HepG2 (cell line): ENCODE data around the gene STX10. TPM values are rescaled to one million over a fixed set of nuclear protein-coding genes. Genes with fewer than 3 reads are reported as not detected.

Source experiments
- GTF2F1 ChIP-seq: fragments of 150-350 bp; IDR thresholded peaks from 2 replicates; pipeline ENCODE4 v1.6.1; 2014; ENCODE audit warnings: low read length
- HNRNPL ChIP-seq: fragments of 200-400 bp; formaldehyde crosslinking; IDR thresholded peaks from 2 replicates; pipeline ENCODE4 v1.6.1; 2017; ENCODE audit warnings: mild to moderate bottlenecking, low read depth, low read length
- MAFG ChIP-seq: sonication (generic); formaldehyde crosslinking; IDR thresholded peaks from 2 replicates; pipeline ENCODE4 v1.5.1; 2020; ENCODE audit warnings: mild to moderate bottlenecking, missing genetic modification reagents
- MAZ ChIP-seq, 2 experiments: sonication (generic) in 1 of 2; formaldehyde crosslinking in 1 of 2; IDR thresholded peaks; 2 replicates each; pipeline versions ENCODE4 v1.5.0 to v1.6.1; 2012 to 2020; ENCODE audit warnings: low read depth in 2 of 2, mild to moderate bottlenecking in 2 of 2, borderline replicate concordance in 1 of 2, improper control_type of control experiment in 1 of 2, low read length in 1 of 2, missing genetic modification reagents in 1 of 2, moderate library complexity in 1 of 2
- NFIB ChIP-seq: sonication (generic); formaldehyde crosslinking; IDR thresholded peaks from 2 replicates; pipeline ENCODE4 v1.9.0; 2021; ENCODE audit warnings: missing genetic modification reagents, mild to moderate bottlenecking, borderline replicate concordance
- NFYB ChIP-seq: sonication (generic); formaldehyde crosslinking; IDR thresholded peaks from 2 replicates; pipeline ENCODE4 v1.4.0; 2020; ENCODE audit warnings: missing genetic modification reagents
- ONECUT2 ChIP-seq: sonication (generic); formaldehyde crosslinking; IDR thresholded peaks from 2 replicates; pipeline ENCODE4 v1.4.0; 2020; ENCODE audit warnings: missing genetic modification reagents
- PAWR ChIP-seq: sonication (generic); formaldehyde crosslinking; IDR thresholded peaks from 2 replicates; pipeline ENCODE4 v1.4.0; 2020; ENCODE audit warnings: missing genetic modification reagents, mild to moderate bottlenecking, borderline replicate concordance
- TAF1 ChIP-seq: sonication (generic); formaldehyde crosslinking; IDR thresholded peaks from 2 replicates; pipeline ENCODE4 v1.4.0; 2020; ENCODE audit warnings: missing genetic modification reagents
- ZNF138 ChIP-seq: sonication (generic); formaldehyde crosslinking; IDR thresholded peaks from 2 replicates; pipeline ENCODE4 v1.5.0; 2020; ENCODE audit warnings: mild to moderate bottlenecking, low read depth, missing genetic modification reagents
- polyA plus RNA-seq, 8 experiments: library from polyadenylated mRNA; depleted of rRNA in 3 of 8; stranded (reverse) in 7 of 8; unstranded in 1 of 8; fragments of >200 nt; fragmentation: Illumina TruSeq in 4 of 8; extraction: Trizol in 4 of 8; gene quantifications; 2 replicates each; pipeline versions ENCODE4 v1.2.1 to v1.2.3, GENCODE V29; 2011 to 2016; ENCODE audit warnings: low read depth in 4 of 8, missing spikeins in 1 of 8, mixed read lengths in 1 of 8; ENCODE audit not compliant: insufficient read depth in 1 of 8
- total RNA-seq, 5 experiments: library from RNA; depleted of rRNA; stranded (reverse); fragments of >200 nt; fragmentation: Illumina TruSeq; extraction: Trizol; gene quantifications; 2 replicates each; pipeline ENCODE4 v1.2.3, GENCODE V29; 2016; ENCODE audit warnings: low read depth in 1 of 5
- TF ChIP-seq, protein P1 (sequence below): sonication (generic); formaldehyde crosslinking; IDR thresholded peaks from 2 replicates; pipeline ENCODE4 v1.4.0; 2020; ENCODE audit warnings: mild to moderate bottlenecking, missing genetic modification reagents
- TF ChIP-seq, protein P2 (sequence below): IDR thresholded peaks from 2 replicates; pipeline ENCODE4 v1.6.1; 2016; ENCODE audit warnings: low read depth, control low read depth
- TF ChIP-seq, protein P3 (sequence below): sonication (generic); formaldehyde crosslinking; IDR thresholded peaks from 2 replicates; pipeline ENCODE4 v1.8.0; 2023; ENCODE audit warnings: mild to moderate bottlenecking, missing genetic modification reagents
- TF ChIP-seq, protein P4 (sequence below): sonication (generic); formaldehyde crosslinking; conservative IDR thresholded peaks from 2 replicates; pipeline ENCODE4 v1.5.0; 2020; ENCODE audit warnings: missing genetic modification reagents

STX10 gene
- total and polyA plus RNA-seq, 2 of the 13 experiments (the other 11 are each of a cell fraction or from before 2014, with no cell fraction given), result 47.9 to 66.4 TPM

DNA sequence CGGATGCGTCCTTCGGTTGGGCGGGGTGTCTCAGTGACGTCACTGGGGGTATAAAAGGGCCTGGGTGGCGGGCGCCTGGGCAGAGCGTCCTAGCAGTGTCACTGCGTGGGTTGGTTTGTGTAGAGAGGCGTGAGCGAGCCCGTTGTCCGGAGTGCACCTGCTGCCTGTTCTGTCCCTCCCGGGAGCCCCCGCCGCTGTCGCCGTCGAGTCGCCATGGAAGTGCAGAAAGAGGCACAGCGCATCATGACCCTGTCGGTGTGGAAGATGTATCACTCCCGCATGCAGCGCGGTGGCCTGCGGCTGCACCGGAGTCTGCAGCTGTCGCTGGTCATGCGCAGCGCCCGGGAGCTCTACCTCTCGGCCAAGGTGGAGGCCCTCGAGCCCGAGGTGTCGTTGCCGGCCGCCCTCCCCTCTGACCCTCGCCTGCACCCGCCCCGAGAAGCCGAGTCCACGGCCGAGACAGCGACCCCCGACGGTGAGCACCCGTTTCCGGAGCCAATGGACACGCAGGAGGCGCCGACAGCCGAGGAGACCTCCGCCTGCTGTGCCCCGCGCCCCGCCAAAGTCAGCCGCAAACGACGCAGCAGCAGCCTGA is 2.9 kb upstream of the STX10 start (continued):
- TF ChIP-seq, protein P1, sequence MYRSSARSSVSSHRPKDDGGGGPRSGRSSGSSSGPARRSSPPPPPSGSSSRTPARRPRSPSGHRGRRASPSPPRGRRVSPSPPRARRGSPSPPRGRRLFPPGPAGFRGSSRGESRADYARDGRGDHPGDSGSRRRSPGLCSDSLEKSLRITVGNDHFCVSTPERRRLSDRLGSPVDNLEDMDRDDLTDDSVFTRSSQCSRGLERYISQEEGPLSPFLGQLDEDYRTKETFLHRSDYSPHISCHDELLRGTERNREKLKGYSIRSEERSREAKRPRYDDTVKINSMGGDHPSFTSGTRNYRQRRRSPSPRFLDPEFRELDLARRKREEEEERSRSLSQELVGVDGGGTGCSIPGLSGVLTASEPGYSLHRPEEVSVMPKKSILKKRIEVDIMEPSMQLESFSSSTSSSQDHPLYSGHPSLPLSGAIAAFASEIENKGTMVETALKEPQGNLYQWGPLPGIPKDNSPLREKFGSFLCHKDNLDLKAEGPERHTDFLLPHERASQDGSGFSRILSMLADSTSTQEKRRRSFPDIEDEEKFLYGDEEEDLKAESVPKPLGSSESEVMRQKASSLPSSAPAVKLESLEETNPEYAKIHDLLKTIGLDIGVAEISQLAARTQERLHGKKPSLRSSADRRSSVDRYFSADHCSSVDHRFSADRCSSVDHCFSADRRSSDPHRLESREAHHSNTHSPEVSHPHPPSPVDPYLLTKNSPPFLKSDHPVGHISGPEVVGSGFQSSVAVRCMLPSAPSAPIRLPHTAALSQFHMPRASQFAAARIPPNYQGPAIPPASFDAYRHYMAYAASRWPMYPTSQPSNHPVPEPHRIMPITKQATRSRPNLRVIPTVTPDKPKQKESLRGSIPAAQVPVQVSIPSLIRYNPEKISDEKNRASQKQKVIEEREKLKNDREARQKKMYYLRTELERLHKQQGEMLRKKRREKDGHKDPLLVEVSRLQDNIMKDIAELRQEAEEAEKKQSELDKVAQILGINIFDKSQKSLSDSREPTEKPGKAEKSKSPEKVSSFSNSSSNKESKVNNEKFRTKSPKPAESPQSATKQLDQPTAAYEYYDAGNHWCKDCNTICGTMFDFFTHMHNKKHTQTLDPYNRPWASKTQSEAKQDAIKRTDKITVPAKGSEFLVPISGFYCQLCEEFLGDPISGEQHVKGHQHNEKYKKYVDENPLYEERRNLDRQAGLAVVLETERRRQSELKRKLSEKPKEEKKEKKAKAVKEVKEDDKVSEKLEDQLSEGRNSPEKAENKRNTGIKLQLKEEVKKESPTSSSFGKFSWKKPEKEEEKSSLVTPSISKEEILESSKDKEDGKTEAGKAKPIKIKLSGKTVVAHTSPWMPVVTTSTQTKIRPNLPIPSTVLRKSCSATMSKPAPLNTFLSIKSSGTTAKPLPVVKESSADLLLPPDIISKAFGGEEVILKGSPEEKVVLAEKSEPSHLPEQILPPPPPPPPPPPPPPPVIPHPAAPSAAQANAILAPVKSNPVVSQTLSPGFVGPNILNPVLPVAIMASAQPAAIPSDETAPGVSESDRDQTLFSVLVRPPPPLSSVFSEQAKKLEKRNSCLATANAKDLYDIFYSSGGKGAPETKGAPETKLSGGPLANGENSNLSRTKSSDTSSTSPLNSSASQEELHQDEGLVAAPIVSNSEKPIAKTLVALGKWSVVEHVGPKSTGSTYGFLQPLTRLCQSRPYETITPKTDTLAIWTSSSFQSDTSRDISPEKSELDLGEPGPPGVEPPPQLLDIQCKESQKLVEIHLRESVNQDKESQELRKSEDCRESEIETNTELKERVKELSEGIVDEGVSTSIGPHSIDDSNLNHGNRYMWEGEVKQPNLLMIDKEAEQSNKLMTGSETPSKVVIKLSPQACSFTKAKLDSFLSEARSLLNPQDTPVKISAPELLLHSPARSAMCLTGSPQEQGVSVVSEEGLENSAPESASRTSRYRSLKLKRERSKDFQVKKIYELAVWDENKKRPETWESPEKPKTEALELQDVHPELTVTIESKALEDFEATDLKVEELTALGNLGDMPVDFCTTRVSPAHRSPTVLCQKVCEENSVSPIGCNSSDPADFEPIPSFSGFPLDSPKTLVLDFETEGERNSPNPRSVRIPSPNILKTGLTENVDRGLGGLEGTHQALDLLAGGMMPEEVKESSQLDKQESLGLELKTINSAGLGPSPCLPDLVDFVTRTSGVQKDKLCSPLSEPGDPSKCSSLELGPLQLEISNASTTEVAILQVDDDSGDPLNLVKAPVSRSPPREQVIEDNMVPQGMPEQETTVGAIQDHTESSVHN (CRISPR knock-in tag), result no peak
- TF ChIP-seq GTF2F1 (peak; percentile 89; the same call in 1 of the 2 replicates), TAF1 (CRISPR knock-in tag) (peak; percentile 96), HNRNPL (0 out of 2 replicates have a peak, but pooled peaks have one; percentile 79), MAFG (no peak), ONECUT2 (no peak), NFYB (CRISPR knock-in tag) (no peak), ZNF138 (CRISPR knock-in tag) (no peak), PAWR (CRISPR knock-in tag) (no peak), NFIB (CRISPR knock-in tag) (no peak), MAZ (IDR thresholded peaks at IDR 0.05; ENCODE audit: borderline replicate concordance, low read depth, low read length) (peak; percentile 84), MAZ (CRISPR knock-in tag; IDR thresholded peaks at IDR 0.05; ENCODE audit: low read depth) (peak; percentile 56)
- TF ChIP-seq, protein P2, sequence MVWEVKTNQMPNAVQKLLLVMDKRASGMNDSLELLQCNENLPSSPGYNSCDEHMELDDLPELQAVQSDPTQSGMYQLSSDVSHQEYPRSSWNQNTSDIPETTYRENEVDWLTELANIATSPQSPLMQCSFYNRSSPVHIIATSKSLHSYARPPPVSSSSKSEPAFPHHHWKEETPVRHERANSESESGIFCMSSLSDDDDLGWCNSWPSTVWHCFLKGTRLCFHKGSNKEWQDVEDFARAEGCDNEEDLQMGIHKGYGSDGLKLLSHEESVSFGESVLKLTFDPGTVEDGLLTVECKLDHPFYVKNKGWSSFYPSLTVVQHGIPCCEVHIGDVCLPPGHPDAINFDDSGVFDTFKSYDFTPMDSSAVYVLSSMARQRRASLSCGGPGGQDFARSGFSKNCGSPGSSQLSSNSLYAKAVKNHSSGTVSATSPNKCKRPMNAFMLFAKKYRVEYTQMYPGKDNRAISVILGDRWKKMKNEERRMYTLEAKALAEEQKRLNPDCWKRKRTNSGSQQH, result peak; percentile 46; the same call in 1 of the 2 replicates
- TF ChIP-seq, protein P3, sequence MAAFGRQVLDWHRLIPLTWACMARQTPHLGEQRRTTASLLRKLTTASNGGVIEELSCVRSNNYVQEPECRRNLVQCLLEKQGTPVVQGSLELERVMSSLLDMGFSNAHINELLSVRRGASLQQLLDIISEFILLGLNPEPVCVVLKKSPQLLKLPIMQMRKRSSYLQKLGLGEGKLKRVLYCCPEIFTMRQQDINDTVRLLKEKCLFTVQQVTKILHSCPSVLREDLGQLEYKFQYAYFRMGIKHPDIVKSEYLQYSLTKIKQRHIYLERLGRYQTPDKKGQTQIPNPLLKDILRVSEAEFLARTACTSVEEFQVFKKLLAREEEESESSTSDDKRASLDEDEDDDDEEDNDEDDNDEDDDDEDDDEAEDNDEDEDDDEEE (CRISPR knock-in tag), result no peak
- TF ChIP-seq, protein P4, sequence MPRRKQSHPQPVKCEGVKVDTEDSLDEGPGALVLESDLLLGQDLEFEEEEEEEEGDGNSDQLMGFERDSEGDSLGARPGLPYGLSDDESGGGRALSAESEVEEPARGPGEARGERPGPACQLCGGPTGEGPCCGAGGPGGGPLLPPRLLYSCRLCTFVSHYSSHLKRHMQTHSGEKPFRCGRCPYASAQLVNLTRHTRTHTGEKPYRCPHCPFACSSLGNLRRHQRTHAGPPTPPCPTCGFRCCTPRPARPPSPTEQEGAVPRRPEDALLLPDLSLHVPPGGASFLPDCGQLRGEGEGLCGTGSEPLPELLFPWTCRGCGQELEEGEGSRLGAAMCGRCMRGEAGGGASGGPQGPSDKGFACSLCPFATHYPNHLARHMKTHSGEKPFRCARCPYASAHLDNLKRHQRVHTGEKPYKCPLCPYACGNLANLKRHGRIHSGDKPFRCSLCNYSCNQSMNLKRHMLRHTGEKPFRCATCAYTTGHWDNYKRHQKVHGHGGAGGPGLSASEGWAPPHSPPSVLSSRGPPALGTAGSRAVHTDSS (CRISPR knock-in tag), result no peak
